ENCODE results near the gene HIVEP2. TPM values are rescaled to one million over a fixed set of nuclear protein-coding genes. Genes with fewer than 3 reads are reported as not detected.

Gene HIVEP2
- total and polyA plus RNA-seq, 2 donors (not counting 1 experiment from before 2014, with no cell fraction given) = 5.8 to 31.9 TPM

DNA sequence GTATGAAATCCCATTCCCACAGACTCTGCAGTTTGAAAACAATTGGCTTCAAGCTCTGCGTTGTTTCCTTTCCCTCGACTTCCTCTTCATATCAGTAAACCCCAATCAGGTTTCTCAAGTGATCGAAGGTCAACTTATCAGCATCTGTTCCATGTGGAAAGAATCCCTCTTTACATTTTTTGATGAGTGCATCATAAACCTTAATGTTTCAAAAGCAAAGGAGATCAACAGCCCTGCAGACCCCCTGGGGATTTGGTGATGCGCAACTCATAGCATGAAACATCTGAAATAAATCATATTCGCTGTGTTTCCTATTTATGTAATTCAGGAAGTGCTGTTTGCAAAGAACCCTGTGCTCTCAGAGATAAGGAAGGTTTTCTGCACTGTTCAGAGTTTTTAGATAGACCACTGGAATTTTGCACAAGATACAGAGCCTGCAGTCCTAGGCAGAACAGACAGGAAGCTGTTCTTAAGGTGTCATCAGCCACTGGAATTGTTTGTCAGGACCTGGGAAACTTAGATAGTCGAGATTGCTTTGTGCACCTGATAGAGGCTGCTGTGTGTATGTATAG lies 216.0 kb downstream of the HIVEP2 start:
- Mint-ChIP-seq H3K27ac (no peak overlapping the region), H3K9me3 (ENCODE audit: insufficient read depth) (no peaks in the 10 kb centered on the region), H3K27me3 (no peaks in the 10 kb centered on the region), H3K4me1 (peaks cover 18% of the 10 kb centered on the region), H3K4me3 (peak overlapping the region; percentile 82)
- Histone ChIP-seq H3K4me1 (ENCODE audit: control insufficient read depth in 2 of 2, insufficient read depth in 2 of 2, low read length in 2 of 2) (peaks cover 7 to 15% of the 10 kb centered on the region in 2 donors), H3K4me2 (replicated peaks; ENCODE audit: low read depth, low read length, poor library complexity, severe bottlenecking) (peak overlapping the region; percentile 66), H3K79me2 (ENCODE audit: control insufficient read depth, insufficient read depth, low read length) (no peaks in the 10 kb centered on the region), H3K27me3 (replicated peaks in 1 of 4; ENCODE audit: control extremely low read depth in 1 of 4, control insufficient read depth in 3 of 4, insufficient read depth in 4 of 4, low read length in 3 of 4) (no peaks in the 10 kb centered on the region), H3K36me3 (replicated peaks in 1 of 2; ENCODE audit: control extremely low read depth in 1 of 2, control insufficient read depth in 1 of 2, extremely low read depth in 1 of 2, insufficient read depth in 2 of 2, low read length in 1 of 2) (no peaks in the 10 kb centered on the region), H2AFZ (ENCODE audit: insufficient read depth, low read depth, low read length, poor library complexity, severe bottlenecking) (peak overlapping the region; percentile 66), H3K9ac (ENCODE audit: low read length) (peak overlapping the region; percentile 43), H3K27ac (ENCODE audit: low read length in 2 of 2) (no peak overlapping the region), H4K20me1 (ENCODE audit: control insufficient read depth, insufficient read depth, low read length, poor library complexity, severe bottlenecking) (no peaks in the 10 kb centered on the region), H3K9me3 (ENCODE audit: control extremely low read depth in 1 of 3, control insufficient read depth in 2 of 3, insufficient read depth in 1 of 3, low read length in 2 of 3) (no peaks in the 10 kb centered on the region), H3K4me3 (ENCODE audit: control extremely low read depth in 1 of 5, extremely low read depth in 1 of 5, insufficient read depth in 1 of 5, low read depth in 2 of 5, low read length in 4 of 5) (peak overlapping the region in 4 of 5 experiments; percentile 37 to 49 (median 42))
- CTCF ChIA-PET = no interaction called here
- intact Hi-C loops (cut with micrococcal nuclease) = no loop called here
- TF ChIP-seq, protein P1, sequence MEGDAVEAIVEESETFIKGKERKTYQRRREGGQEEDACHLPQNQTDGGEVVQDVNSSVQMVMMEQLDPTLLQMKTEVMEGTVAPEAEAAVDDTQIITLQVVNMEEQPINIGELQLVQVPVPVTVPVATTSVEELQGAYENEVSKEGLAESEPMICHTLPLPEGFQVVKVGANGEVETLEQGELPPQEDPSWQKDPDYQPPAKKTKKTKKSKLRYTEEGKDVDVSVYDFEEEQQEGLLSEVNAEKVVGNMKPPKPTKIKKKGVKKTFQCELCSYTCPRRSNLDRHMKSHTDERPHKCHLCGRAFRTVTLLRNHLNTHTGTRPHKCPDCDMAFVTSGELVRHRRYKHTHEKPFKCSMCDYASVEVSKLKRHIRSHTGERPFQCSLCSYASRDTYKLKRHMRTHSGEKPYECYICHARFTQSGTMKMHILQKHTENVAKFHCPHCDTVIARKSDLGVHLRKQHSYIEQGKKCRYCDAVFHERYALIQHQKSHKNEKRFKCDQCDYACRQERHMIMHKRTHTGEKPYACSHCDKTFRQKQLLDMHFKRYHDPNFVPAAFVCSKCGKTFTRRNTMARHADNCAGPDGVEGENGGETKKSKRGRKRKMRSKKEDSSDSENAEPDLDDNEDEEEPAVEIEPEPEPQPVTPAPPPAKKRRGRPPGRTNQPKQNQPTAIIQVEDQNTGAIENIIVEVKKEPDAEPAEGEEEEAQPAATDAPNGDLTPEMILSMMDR (IDR thresholded peaks at IDR 0.05) = no peak
- TF ChIP-seq EZH2 (IDR thresholded peaks at IDR 0.05; ENCODE audit: borderline replicate concordance, insufficient read depth, low read depth, low read length, poor library complexity, severe bottlenecking) = no peak
- ATAC-seq (ENCODE audit: low read depth) (peak; percentile 7), DNase-seq (peak; percentile 20)
- POLR2A ChIA-PET = no interaction called here
- WGBS (ENCODE audit: insufficient coverage) = 10% methylated on average over 3 of the region's 6 CpGs

DNA sequence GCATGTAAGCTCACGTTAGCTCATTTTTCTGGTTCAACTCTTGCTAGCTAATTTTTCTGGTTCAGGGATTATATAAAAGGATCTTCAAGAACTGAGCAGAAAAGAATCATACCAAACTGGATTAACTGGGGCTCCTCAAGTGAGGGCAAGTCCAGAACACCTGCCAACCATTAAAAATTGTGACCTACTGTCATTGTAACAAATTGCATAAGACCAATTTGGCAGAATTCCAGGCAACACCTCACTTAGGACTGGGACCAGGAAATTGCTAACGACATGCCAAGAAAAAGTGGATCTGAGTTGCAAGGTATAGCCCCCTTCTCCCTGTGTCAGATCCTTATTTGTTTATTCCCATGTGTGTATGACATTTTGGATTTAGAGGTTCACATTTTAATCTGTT lies 216.6 kb downstream of the HIVEP2 start:
- no peaks in the 10 kb centered on the region for H4K20me1 ChIP-seq (ENCODE audit: control insufficient read depth, insufficient read depth, low read length, poor library complexity, severe bottlenecking)
- H3K4me3 Mint-ChIP-seq = no peak overlapping the region
- no peak overlapping the region for H3K27ac Mint-ChIP-seq
- no peak for DNase-seq
- H3K27me3 ChIP-seq (replicated peaks in 1 of 4; ENCODE audit: control extremely low read depth in 1 of 4, control insufficient read depth in 3 of 4, insufficient read depth in 4 of 4, low read length in 3 of 4) = no peaks in the 10 kb centered on the region
- H3K9me3 Mint-ChIP-seq (ENCODE audit: insufficient read depth) = no peaks in the 10 kb centered on the region
- peak overlapping the region; percentile 66 for H3K4me2 ChIP-seq (replicated peaks; ENCODE audit: low read depth, low read length, poor library complexity, severe bottlenecking)
- H3K4me3 ChIP-seq (ENCODE audit: control extremely low read depth in 1 of 5, extremely low read depth in 1 of 5, insufficient read depth in 1 of 5, low read depth in 2 of 5, low read length in 4 of 5) = no peak overlapping the region
- H3K9ac ChIP-seq (ENCODE audit: low read length) = no peak overlapping the region
- ATAC-seq (ENCODE audit: low read depth) = no peak
- no peaks in the 10 kb centered on the region for H3K79me2 ChIP-seq (ENCODE audit: control insufficient read depth, insufficient read depth, low read length)
- peaks cover 18% of the 10 kb centered on the region for H3K4me1 Mint-ChIP-seq
- TF ChIP-seq EZH2 (IDR thresholded peaks at IDR 0.05; ENCODE audit: borderline replicate concordance, insufficient read depth, low read depth, low read length, poor library complexity, severe bottlenecking) = no peak
- TF ChIP-seq, protein P1 (IDR thresholded peaks at IDR 0.05) = no peak
- no peaks in the 10 kb centered on the region for H3K36me3 ChIP-seq (replicated peaks in 1 of 2; ENCODE audit: control extremely low read depth in 1 of 2, control insufficient read depth in 1 of 2, extremely low read depth in 1 of 2, insufficient read depth in 2 of 2, low read length in 1 of 2)
- no CpG with 5 or more reads among the region's 2 CpGs for WGBS (ENCODE audit: insufficient coverage)
- CTCF ChIA-PET = no interaction called here
- POLR2A ChIA-PET = no interaction called here
- no peak overlapping the region for H3K27ac ChIP-seq (ENCODE audit: low read length in 2 of 2)
- H3K4me1 ChIP-seq (ENCODE audit: control insufficient read depth in 2 of 2, insufficient read depth in 2 of 2, low read length in 2 of 2) = peaks cover 7 to 15% of the 10 kb centered on the region in 2 donors
- intact Hi-C loops (cut with micrococcal nuclease) = no loop called here
- H3K27me3 Mint-ChIP-seq = no peaks in the 10 kb centered on the region
- H2AFZ ChIP-seq (ENCODE audit: insufficient read depth, low read depth, low read length, poor library complexity, severe bottlenecking) = no peak overlapping the region
- no peaks in the 10 kb centered on the region for H3K9me3 ChIP-seq (ENCODE audit: control extremely low read depth in 1 of 3, control insufficient read depth in 2 of 3, insufficient read depth in 1 of 3, low read length in 2 of 3)
